ENCODE data around the gene UBE2L5.

GRCh38 chr13:30378191-30378590 is 44.1 kb upstream of the UBE2L5 start:
- TF ChIP-seq CTCF (IDR thresholded peaks at IDR 0.05) (no peak), POLR2A (IDR thresholded peaks at IDR 0.05) (no peak)

Data from testis (tissue), 2 donors.